SU-DHL-6 (cell line): ENCODE results near the gene AGBL5.

Experiments
- EZH2phosphoT487 ChIP-seq: fragments of 200-600 bp; sonication (generic), shearing (Covaris generic); conservative IDR thresholded peaks from 2 replicates; pipeline ENCODE4 v1.6.1; 2018; ENCODE audit warnings: mild to moderate bottlenecking, antibody characterized with exemption, low read length, moderate library complexity, mixed read lengths
- TF ChIP-seq, protein P1 (sequence below): fragments of 200-600 bp; sonication (generic); IDR thresholded peaks from one replicate; pipeline ENCODE4 v1.5.1; 2017; ENCODE audit warnings: antibody characterized with exemption, mild to moderate bottlenecking, low read length, moderate library complexity; ENCODE audit not compliant: insufficient read depth, poor library complexity, severe bottlenecking

DNA sequence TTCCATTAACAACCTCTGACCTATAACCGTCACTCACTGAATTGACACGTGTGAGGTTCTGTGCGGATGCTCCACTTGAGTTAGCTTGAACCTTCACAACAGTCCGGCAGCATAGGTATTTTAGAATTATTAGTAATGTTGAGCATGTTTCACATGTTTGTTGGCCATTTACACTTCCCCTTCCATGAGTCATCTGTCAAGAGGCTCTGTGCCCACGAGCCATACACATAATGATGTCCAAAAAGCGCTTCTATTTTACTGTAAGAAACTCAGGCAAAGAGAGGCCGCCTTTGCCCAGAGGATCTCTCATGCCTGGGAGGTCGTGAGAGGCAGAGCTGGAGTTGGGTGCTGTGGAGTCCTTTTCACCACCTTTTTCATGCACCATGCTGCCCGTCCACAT, 47.6 kb upstream of the AGBL5 start:
- TF ChIP-seq, protein P1, sequence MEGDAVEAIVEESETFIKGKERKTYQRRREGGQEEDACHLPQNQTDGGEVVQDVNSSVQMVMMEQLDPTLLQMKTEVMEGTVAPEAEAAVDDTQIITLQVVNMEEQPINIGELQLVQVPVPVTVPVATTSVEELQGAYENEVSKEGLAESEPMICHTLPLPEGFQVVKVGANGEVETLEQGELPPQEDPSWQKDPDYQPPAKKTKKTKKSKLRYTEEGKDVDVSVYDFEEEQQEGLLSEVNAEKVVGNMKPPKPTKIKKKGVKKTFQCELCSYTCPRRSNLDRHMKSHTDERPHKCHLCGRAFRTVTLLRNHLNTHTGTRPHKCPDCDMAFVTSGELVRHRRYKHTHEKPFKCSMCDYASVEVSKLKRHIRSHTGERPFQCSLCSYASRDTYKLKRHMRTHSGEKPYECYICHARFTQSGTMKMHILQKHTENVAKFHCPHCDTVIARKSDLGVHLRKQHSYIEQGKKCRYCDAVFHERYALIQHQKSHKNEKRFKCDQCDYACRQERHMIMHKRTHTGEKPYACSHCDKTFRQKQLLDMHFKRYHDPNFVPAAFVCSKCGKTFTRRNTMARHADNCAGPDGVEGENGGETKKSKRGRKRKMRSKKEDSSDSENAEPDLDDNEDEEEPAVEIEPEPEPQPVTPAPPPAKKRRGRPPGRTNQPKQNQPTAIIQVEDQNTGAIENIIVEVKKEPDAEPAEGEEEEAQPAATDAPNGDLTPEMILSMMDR: no peak
- no peak for TF ChIP-seq EZH2phosphoT487
